Endothelial cell of umbilical vein (primary cell): ENCODE results near the gene XPO5.

Experiments used
- JUN ChIP-seq: IDR thresholded peaks from 2 replicates; pipeline ENCODE4 v1.6.1; 2011; ENCODE audit warnings: borderline replicate concordance, low read depth; ENCODE audit not compliant: insufficient read length, insufficient read depth
- MYC ChIP-seq: IDR thresholded peaks from one replicate; pipeline ENCODE4 v1.6.1; 2011; ENCODE audit warnings: mild to moderate bottlenecking, low read depth, low read length
- POLR2A ChIP-seq: IDR thresholded peaks from 2 replicates; pipeline ENCODE4 v1.6.1; 2012; ENCODE audit warnings: low read depth, mild to moderate bottlenecking, control low read depth, low read length
- POLR2AphosphoS5 ChIP-seq: IDR thresholded peaks from 2 replicates; pipeline ENCODE4 v1.6.1; 2012; ENCODE audit warnings: low read depth, mild to moderate bottlenecking, control low read depth, low read length, moderate library complexity; ENCODE audit not compliant: insufficient read depth
- TF ChIP-seq, protein P1 (sequence below), 2 donors: IDR thresholded peaks; 1 replicate in 1 of 2; 2 replicates in 1 of 2; pipeline ENCODE4 v1.5.1; 2011; ENCODE audit warnings: low read length in 2 of 2, mild to moderate bottlenecking in 2 of 2, moderate library complexity in 2 of 2, control low read depth in 1 of 2, inconsistent platforms in 1 of 2, low read depth in 1 of 2; ENCODE audit not compliant: insufficient read depth in 1 of 2; ENCODE audit errors: extremely low read depth in 1 of 2
- TF ChIP-seq, protein P2 (sequence below): IDR thresholded peaks from 2 replicates; pipeline ENCODE4 v1.6.1; 2011; ENCODE audit not compliant: insufficient read depth, insufficient read length

DNA sequence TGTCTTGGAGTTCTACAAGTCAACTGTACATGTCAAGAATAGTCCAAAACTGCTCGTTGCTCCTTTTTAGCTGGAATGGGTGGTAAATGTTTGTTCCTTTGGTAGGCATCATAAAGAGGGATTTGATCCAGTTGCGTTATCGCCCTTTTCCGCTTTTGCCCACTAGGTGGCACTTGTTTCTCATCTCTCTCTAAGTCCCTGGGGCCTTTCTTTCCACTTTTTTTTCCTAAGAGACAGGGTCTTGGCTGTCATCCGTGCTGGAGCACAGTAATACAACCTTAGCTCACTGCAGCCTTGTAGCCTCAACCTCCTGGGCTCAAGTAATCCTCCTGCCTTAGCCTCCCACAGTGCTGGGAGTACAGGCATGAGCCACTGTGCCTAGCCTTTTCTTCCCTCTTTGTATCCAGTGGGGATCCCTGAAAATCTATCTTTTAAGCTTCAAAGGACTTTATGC is 32.5 kb upstream of the XPO5 start:
- TF ChIP-seq, protein P1, sequence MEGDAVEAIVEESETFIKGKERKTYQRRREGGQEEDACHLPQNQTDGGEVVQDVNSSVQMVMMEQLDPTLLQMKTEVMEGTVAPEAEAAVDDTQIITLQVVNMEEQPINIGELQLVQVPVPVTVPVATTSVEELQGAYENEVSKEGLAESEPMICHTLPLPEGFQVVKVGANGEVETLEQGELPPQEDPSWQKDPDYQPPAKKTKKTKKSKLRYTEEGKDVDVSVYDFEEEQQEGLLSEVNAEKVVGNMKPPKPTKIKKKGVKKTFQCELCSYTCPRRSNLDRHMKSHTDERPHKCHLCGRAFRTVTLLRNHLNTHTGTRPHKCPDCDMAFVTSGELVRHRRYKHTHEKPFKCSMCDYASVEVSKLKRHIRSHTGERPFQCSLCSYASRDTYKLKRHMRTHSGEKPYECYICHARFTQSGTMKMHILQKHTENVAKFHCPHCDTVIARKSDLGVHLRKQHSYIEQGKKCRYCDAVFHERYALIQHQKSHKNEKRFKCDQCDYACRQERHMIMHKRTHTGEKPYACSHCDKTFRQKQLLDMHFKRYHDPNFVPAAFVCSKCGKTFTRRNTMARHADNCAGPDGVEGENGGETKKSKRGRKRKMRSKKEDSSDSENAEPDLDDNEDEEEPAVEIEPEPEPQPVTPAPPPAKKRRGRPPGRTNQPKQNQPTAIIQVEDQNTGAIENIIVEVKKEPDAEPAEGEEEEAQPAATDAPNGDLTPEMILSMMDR (IDR thresholded peaks at IDR 0.05; ENCODE audit: extremely low read depth in 1 of 2, insufficient read depth in 1 of 2, low read depth in 1 of 2, low read length in 2 of 2) = peak; percentile 84 to 89
- no peak for TF ChIP-seq POLR2A
- TF ChIP-seq POLR2AphosphoS5 = no peak
- TF ChIP-seq, protein P2, sequence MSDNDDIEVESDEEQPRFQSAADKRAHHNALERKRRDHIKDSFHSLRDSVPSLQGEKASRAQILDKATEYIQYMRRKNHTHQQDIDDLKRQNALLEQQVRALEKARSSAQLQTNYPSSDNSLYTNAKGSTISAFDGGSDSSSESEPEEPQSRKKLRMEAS = no peak
- no peak for TF ChIP-seq JUN
- no peak for TF ChIP-seq MYC
